ENCODE data around the gene ADCY7.

Gene ADCY7

GRCh38 chr16:50269061-50269705 lies 2.8 kb downstream of the ADCY7 start:
- no peak for DNase-seq

GRCh38 chr16:50269769-50270509 lies 3.6 kb downstream of the ADCY7 start:
- DNase-seq, result no peak

DNA sequence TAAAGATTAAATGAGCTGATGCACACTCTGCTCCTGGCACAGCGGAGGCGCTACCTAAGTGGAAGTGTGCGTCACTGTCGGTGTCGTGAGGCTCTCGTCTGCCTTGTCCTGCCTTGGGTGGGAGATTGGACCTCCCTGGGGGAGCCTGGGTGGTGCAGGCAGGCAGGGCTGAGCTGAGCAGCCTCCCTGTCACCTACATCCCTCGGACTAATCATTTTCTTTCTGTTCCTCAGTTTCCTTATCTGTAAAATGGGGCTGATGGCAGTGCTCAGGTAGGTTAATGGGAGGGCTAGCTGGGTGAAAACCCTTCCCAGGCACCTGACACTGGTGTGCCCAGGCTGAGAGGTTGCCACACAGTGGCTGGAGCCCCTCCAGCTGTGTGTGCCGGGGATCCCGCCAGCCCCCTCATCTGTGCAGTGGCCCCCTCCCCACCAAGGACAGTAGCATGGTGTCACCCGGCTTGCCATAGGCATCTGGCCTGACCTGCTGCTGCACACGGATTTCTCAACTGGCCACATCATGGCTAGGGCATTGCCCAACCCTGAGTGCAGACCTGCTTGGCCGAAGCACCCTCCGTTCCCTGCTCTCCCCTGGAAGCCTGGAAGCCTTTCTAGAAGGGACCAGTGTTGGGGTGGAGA lies 4.3 kb downstream of the ADCY7 start:
- no peak for DNase-seq

DNA sequence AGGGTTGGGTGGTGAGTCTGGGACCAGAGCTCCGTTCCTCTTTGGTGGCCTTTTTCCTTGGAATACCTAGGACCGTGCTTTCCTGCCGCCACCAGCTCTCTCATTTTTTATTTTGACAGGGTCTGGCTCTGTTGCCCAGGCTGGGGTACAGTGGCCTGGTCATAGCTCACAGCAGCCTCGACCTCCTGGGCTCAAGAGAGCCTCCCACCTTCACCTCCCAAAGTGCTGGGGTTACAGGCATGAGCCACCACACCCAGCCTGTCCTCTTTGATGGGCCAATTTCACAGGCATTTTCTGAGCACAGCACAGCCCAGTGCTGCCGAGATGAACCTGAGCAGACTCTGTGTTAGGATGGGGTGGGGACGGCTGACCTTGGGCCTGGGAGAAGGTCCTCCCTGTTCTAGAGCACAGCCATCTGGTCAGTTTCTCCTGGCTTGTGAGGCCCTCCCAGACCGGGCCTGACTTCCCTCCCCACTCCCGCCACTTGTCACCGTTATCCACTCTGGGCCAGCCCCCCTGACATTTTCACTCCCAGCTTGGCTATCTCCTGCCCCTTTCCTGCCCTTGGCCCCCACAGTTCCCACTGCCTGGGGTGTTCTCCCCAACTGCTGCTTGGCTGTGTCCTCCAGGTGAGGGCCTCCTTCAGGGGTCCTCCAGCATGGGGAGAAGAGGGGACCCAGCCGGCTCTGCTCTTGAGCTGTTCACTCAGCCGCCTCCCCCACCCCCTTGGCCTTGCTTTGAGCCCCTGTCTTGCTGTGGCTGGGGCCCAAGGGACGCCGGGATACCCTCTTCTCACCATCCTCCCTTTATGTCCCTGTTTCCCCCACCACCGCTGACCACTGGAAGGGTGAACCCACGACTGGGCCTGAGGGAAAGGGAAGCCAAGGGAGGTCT lies 5.0 kb downstream of the ADCY7 start:
- no peak for DNase-seq

- DNase-seq, result no peak
Measured at GRCh38 chr16:50272111-50272571, 5.8 kb downstream of the ADCY7 start.

DNA sequence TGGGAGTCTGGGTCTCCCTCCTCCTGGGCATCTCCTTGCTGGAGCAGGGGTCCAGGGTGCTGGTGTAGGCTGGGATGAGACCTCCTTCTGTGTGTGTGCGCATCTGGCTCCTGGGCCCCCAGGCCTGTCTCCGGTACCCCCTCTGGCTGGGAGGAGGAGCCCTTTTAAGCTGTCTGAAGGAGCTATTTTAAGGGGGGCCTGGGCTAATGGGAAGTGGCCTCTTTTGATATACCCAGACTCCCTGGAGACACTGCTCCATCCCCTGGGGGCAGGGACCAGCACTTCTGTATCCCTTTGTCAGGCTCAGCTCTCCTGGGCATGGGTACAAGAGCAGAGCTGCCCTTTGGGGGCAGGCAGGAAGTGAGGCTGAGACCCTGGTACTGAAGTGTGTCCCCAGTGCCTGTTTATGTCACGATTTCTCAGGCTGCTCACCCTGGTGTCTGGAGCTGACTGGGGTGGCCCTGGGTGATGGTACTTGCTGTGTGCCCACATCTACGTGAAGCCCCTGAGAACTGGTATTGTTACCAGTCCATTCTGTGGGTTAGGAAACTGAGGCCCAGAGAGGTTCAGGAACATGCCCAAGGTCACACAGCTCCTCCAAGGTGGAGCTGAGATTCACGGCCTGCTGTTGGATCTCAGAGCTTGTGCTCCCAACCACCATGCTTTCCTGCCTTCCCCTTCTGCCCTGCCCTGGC lies 6.5 kb downstream of the ADCY7 start:
- no peak for DNase-seq

DNA sequence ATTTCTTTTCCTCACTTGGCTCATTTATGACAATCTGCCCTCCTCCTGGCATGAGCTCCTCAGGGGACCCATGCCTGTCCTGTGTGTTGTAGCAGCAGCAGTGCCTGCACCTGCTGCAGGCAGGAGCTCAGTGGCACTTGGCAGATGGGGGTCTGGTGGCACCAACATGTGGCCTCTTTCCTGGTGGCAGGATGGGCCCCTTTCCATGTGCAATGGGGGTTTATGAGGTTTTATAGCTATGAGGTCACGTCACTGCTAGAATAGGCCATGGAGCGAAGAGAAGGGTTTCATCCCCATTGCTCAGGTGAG lies 7.0 kb downstream of the ADCY7 start:
- DNase-seq, result no peak

DNA sequence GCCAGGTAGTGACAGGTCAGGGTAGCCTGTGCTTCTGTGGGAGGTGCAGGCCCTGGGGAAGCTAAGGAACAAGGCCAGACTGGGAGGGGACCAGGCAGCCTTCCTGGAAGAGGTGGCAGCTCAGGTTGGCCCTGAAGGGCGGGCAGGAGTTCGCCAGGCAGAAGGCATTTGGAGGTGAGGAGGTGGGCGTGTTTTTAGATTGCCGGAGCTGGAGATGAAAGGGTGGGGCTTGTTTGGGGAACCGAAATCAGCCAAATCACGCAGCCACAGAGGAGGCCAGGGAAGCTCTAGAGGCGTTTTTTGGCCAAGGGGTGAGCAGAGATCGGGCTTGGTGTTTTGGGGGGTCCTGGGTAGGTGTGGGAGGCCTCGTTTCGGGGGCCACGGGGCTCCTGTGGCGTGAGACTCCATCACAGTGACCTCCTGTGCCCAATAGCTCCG lies 7.6 kb downstream of the ADCY7 start:
- no peak for DNase-seq

GRCh38 chr16:50274326-50275097 lies 8.2 kb downstream of the ADCY7 start:
- peak in 2 of 4 experiments; percentile 46 to 51 for DNase-seq

- no peak for DNase-seq
Measured at GRCh38 chr16:50275098-50275415, 8.7 kb downstream of the ADCY7 start.

- DNase-seq, result no peak
Measured at GRCh38 chr16:50275428-50276325, 9.3 kb downstream of the ADCY7 start.

DNA sequence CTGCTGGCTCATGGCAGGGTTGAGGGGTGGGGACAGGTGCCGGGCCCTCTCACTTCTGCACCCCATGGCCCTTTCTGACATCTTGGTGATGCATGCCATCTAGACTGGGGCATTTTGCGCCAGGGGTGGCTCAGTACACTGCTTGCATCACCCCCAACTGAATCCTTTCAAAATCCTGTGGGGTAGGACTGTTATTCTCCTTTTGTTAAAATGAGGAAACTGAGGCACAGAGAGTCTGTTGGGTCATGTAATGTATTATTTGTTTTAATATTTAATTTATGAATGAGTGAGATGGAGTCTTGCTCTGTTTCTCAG lies 9.9 kb downstream of the ADCY7 start:
- DNase-seq, result no peak

- DNase-seq, result no peak
Measured at GRCh38 chr16:50276801-50277555, 10.6 kb downstream of the ADCY7 start.

DNA sequence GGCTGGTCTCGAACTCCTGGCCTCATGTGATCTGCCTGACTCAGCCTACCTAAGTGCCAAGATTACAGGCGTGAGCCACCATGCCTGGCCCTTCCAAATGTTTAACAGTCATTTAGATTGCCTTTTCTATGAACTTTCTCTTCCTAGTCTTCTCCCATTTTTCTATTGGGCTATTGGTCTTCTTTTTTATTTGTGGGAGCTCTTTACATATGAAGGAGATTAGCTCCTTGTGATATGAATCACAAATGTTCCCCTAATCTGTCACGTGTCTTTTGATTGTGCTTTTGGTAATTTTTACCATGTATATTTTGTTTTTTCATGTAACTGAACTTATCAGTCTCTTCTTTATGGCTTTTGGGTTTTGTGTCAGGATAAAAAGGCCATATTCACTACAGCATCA lies 11.9 kb downstream of the ADCY7 start:
- no peak for DNase-seq

GRCh38 chr16:50279504-50279865 lies 13.1 kb downstream of the ADCY7 start:
- no peak for DNase-seq

DNA sequence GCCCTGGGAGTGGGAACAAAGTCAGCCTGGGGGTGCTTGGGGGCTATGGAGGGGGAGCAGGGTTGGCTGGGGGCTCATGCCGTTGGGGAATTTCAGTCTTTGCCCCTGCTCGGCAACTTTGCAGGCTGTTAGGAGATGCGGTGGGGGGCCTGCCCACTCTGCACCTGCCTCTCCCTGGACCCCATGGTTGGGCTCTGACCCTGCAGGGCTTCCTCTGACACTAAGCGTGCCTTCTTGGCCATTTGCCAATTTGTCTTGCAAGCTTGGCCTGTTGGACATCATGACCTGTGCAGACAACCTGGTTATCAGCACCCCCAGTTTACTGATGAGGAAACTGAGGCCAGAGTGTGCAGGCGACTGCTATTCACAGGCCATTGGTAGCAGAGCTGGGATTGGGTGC lies 14.6 kb downstream of the ADCY7 start:
- no peak for DNase-seq

DNA sequence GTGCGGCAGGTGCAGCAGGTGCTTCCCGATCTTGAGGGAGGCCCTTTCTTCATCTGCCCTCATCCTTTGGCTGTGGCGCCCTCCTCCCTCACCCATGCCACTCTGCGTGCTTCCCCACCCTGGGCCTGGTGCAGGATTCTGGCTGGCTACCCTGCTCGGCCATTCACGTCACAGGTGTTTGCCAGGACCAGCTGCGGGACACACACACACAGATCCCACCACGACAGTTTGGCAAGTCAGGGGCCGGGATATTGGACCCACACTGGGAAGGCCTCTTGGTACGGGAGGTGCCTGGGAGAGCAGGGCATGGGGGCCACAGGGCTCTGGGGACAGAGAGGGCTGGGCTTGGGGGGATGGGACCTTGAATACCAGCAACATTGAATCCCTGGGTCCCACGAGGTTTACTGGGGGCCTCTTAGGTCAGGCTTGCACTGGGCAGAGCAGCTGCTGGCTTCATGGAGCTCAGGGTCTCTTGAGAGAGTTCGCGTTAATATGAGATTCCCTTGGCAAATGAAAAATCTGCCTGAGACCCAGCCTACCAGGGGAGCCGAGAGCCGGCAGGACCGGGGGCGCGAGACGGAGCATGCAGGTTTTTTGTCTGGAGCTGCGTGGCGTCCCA lies 15.1 kb downstream of the ADCY7 start:
- DNase-seq, result no peak

DNA sequence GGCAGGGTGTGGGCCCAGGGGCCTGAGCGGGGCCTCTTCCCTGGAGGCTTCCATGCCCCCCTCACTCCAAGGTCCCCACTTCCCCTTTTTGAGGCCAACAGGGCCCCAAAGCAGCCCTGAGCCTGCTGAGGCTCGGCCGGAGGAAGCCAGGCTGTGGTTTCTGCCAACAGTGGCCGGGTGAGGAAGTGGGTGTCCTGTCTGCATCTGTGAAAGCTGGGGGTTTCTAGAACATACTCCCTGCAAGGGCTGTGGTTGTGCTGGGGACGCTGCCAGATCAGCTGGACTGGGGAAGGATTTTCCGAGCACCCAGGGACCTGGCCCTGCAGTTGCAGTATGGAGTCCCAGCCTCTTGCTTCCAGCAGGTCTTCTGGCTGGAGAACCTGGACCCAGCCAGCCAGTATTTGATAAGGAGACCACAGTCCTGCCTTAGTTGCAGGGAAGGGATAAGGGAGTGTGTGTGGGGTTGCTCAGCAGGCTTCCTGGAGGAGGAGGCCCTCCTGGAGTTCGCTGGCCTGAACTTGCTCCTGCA lies 15.7 kb downstream of the ADCY7 start:
- peak in 1 of 4 experiments; percentile 30 for DNase-seq

DNA sequence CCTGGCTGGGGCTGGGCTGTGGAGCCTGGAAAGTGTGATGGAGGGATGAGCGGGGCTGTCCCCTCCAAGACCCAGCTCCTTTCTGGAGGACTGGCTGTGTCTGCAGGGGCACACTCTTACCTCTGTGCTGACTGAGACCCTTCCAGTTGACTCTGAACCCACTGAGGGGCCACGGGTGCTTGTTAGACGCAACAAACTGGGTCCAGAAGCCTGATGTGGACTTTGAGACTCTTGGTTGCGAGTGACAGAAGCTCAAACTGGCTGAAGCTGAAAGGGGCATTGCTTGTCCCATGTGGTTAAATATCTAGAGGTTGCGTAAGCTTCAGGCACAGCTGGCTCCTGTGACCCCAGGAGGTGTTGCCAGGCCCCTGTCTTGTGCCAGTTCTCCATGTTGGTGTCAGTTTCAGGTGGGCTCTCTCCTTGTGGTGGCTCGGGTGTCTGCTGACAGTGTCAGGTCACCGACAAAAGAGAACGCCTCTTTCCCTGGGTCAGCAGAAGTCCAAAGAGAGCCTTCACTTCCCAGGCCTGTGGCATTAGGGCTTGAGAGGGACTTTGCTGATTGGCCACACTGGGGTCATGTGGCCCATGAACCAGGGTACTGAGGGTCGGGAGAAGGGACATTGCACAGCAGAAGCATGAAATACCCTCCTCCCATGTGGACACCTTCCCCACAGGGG lies 16.7 kb downstream of the ADCY7 start:
- no peak for DNase-seq

Data from activated naive CD4-positive, alpha-beta T cell (primary cell).